ENCODE results near the gene NDUFA1.
A peak's percentile ranks its signal among the peaks of the same experiment; 100 is the strongest.
"Not testable (repeated sequence)": the region's sequence is repeated elsewhere in the genome, so short reads cannot be mapped to it uniquely, and the experiment has no call there.

NDUFA1 gene

DNA sequence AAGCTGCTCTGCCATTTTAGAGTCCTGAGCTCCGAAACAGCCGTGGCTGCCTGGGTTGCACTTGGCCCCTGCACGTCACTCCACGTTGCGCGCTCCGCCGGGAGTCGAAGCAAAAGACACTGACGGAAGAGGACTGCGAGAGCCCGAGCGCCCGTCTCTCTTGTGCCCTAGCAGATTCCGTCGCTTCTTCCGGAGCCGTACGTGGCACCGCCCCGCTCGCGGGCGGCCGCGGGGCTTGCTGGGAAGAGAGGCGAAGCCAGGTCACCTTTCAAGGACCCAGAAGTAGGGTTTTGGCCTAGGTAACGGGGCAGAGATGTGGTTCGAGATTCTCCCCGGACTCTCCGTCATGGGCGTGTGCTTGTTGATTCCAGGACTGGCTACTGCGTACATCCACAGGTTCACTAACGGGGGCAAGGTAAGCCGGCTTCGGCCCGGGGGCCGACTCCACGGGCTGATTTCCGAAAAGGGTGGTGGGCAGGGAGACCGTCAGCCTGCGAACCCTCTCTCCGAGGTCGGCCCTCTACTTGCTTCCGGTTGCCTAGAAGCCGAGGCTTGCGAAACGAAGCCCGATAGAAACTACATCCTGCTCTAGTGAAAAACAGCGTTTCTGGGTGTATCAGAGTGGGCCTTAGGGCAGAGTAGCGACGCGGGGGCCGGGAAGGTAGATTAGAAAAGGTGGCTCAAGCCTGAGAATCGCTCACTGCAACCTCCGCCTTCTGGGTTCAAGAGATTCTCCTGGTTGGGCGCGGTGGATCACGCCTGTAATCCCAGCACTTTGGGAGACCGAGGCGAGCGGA is at the start of gene NDUFA1, which contains the start of gene RNF113A:
Gene NDUFA1 (plus strand): TSS at position 234 of the 797 bp plus-strand sequence. CDS start 80 bp downstream, at position 314.
Gene RNF113A (minus strand): TSS at position 135 of the 797 bp plus-strand sequence. CDS start 120 bp downstream, at position 15.
- peak; percentile 49 to 54 for DNase-seq (ENCODE audit: low read depth in 2 of 2)

DNA sequence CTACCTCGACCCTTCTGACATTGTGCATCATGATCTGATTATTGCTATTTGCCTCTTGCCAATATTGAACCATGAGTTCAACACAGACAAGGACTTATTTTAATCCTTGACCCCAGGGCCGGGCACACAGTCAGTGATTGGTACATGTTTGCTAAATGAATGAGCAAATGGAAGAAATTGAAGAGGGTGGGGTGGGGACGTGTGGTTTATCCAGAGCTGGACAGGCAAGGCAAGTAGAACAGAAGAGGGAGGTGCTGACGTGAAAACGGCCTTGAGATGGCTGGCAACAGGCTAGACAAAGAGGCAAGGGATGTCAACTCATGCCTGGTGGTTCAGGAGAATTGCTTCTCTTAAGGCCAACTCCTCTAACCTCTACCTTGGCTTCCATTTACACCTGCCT is 47.4 kb upstream of the NDUFA1 start:
- DNase-seq (ENCODE audit: low read depth in 2 of 2): not testable (repeated sequence)

DNA sequence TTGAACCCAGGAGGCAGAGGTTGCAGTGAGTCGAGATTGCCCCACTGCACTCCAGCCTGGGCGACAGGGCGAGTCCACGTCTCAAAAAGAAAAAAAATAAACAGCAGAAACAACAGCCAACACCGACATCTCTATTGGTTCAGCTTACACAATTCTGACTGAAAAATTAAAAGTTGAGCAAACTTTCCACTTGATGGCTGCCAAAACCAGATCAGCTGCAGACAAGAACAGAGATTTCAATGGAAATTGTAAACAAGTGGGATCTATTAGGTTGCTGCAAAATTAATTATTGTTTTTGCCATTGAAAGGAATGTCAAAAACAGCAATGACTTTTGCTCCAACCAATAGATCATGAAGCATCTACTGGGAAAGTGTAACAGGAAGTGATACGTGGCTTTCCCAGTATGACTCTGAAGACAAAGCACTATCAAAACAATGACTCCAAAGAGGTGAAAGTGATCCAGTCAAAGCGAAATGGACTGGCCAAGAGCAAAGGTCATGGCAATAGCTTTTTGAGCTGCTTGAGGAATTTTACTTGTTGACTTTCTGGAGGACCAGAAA is 45.2 kb upstream of the NDUFA1 start:
- DNase-seq (ENCODE audit: low read depth in 2 of 2): no peak

DNA sequence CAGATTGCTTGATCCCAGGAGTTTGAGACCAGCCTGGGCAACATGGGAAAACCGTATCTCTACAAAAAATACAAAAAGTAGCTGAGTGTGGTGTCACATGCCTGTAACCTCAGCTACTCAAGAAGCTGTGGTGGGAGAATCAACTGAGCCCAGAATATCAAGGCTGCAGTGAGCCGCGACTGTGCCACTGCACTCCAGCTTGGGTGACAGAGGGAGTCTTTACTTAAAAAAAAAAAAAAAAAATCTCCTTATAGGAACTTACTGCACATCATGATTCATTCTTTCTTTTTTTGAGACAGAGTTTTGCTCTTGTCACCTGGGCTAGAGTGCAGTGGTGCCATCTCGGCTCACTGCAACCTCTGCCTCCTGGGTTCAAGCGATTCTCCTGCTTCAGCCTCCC is 43.2 kb upstream of the NDUFA1 start:
- no peak for DNase-seq (ENCODE audit: low read depth in 2 of 2)

DNA sequence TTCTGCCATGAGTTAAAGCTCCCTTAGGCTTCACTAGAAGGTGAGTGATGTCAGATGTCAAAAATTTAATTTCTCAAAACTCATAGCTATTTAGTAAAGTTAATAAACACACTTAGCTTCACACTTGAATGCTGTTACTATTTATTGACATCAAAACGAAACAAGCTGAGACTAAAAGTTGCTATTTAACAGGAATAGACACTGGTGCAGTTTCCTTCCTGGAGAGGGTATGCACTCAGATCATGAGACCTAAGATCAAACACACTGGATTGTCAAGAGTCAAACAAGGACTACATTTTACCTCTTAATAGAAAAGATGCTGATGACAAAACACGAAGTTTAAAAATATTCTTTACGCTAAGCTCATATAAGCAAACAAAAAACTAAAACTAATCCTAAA is 37.7 kb upstream of the NDUFA1 start:
- no peak for DNase-seq (ENCODE audit: low read depth in 2 of 2)

DNA sequence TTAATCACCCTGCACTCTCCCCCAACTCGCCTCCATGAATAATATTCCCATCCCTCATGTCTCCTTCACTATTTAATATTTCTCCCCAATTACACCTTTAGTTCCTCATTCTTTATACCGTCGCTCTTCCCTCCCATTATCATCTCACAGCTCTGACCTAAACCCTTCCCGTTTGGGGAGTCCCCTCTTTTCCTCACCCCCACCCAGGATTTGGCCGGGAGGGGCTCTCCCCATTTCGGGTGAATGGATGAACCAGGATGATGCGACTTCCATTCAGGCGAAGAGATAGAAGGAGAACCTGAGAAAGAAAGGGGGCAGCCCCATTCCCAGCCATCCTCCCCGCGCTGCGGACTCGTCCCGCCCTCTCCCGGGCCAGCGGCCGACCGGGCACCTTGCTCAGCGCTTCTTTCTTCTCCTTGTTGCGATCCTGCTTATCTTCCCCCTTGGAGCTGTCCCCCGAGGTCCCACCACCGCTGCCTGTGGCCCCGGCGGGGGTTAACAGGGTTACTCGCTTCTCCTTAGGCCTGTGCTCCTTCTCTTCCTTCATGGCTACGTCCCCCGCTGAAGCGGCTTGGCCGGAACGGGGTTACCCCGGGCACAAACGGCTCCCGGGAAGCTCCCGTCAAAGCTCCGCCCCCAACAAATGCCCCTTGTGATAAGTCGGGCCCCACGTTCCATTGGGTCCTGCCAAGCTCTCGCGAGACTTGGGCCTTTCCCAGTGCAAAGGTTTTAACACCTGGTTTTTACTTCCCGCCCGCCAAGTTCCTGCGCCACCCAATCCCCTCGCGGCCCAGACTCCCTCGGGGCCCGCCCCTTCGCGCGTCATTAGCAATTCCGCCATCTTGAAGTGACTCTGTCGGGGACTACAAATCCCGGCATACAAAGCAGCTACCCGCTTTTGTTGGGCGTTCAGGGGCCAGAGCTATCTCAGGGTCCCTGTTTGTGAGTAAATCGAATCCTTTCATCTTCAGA is 19.0 kb upstream of the NDUFA1 start, which contains the start of gene UPF3B:
Gene UPF3B (minus strand): TSS at position 582 of the 972 bp plus-strand sequence. CDS start 35 bp downstream, at position 547.
- DNase-seq (ENCODE audit: low read depth in 2 of 2): peak; percentile 95 to 96

DNA sequence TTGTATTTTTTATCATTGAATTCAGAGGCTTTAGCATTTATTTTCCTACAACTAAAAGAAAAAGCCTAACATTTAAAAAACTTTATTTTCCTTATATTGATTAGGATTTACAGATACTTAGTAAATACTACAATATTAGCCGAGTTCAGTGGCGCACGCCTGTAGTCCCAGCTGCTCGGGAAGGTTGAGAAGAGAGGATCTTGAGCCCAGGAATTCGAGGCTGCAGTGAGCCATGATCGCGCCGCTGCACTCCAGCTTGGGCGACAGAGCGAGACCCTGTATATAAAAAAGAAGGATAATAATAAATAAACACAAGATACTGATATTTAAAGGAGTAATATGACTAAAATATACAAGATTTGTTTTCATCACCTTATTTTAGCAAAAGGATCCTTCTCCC is 18.2 kb upstream of the NDUFA1 start:
- DNase-seq (ENCODE audit: low read depth in 2 of 2): no peak

DNA sequence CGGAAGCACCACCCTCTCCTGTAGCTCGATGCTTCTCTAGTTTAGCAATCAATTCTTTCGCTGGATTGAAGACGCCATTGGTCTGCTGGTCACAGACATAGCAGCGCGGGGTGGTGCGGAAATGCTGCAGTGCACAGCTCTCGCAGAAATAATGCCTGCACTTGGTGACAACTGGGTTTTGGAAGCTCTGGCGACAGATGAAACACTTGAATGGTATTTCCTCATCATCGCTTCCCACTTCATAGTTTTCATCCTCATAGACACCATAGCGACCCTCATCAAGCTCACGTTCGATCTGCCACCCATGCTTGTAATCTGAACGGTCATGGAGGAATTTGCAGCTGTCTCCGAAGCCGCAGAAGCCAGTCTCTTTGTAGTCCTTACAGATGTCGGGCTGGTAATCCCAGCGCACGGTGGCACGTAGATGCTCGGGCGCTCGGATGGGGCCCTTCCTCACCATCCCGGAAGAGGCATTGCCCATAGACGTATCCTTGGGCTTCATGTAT is 953 bp upstream of the NDUFA1 start:
- DNase-seq (ENCODE audit: low read depth in 2 of 2): no peak

DNA sequence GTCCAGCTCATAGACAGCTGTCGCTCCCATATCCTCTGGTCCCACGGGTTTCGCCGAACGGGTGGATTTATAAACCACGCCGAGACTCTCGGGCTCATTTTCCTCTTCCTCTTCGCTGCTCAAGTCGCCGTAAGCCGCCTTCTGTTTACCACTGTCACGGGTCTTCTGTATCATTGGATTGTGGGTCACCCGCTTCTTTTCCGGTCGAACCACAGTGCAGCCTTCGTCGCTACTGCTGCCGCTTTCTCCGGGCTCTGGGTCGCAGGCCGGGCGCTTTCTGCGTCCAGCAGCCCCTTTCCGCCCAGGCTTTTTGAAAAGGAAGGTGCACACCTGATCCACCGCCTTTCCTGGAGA is 410 bp upstream of the NDUFA1 start:
- DNase-seq (ENCODE audit: low read depth in 2 of 2): no peak

DNA sequence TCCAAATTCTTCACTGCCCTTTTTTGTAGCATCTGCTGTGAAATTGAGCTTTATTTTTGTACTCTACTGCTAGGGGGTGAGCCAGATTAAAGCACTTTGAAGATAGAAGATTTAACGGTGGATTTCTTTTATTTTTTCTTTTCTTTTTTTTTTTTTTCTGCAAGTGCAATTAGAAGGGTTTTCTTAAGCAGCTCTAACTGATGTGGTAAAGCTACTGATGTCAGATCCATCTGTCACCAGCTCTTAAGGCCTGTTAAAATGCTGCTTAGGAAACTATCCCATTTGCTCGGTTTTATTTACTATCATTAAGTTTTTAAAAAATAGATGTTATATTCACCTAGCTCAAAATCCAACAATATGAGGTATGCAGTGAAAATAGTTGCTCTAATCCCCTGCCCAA is 7.1 kb downstream of the NDUFA1 start:
- DNase-seq (ENCODE audit: low read depth in 2 of 2): no peak

DNA sequence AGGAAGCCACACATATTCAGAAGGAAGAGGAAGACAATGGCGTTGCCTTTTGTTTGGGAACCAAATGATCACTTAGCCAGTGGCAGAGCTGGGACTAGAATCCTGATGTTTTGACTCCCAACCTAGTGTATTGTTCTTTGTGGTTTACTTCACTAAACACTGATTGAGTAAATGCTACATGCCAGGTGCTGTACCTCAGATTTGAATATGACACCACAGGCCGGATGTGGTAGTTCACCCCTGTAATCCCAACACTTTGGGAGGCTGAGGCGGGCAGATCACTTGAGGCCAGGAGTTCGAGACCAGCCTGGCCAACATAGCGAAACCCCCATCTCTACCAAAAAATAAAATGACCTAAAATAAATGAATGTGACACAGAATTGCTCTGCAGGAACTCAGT is 8.4 kb downstream of the NDUFA1 start:
- no peak for DNase-seq (ENCODE audit: low read depth in 2 of 2)

DNA sequence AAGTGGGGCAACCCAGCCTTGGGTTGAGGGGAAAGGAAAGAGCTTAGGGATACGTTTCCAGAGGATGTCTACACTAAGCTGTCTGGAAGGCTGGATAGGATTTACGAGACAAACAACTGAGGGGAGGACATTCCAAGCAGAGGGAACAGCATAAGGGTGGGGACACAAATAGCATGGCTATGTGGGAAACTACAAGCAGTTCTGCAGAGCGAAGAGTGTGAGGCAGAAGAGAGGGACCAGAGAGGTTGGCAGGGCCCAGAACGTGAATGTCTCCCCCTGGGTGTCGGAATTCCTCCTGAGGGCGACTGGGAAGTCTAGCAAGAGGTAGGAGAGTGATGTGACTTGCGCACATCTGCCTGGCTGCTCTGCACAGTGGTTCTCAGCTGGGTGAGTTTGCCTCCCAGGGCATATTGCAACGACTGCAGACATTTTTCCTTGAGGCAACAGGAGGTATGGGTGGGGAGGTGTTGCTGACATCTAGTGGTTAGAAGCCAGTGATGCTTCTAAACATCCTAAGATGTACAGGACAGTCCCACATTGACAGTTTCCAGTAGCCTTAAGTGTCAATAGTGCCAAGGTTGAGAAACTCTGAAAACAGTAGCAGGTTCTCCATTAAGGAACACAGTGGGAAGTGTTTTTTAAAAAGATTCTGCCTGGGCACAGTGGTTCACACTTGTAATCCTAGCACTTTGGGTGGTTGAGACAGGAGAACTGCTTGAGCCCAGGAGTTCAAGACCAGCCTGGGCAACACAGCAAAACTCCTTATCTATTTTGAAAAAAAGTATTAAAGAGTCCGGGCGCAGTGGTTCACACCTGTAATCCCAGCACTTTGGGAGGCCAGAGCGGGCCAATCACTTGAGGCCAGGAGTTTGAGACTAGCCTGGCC is 9.2 kb downstream of the NDUFA1 start:
- DNase-seq (ENCODE audit: low read depth in 2 of 2): no peak

DNA sequence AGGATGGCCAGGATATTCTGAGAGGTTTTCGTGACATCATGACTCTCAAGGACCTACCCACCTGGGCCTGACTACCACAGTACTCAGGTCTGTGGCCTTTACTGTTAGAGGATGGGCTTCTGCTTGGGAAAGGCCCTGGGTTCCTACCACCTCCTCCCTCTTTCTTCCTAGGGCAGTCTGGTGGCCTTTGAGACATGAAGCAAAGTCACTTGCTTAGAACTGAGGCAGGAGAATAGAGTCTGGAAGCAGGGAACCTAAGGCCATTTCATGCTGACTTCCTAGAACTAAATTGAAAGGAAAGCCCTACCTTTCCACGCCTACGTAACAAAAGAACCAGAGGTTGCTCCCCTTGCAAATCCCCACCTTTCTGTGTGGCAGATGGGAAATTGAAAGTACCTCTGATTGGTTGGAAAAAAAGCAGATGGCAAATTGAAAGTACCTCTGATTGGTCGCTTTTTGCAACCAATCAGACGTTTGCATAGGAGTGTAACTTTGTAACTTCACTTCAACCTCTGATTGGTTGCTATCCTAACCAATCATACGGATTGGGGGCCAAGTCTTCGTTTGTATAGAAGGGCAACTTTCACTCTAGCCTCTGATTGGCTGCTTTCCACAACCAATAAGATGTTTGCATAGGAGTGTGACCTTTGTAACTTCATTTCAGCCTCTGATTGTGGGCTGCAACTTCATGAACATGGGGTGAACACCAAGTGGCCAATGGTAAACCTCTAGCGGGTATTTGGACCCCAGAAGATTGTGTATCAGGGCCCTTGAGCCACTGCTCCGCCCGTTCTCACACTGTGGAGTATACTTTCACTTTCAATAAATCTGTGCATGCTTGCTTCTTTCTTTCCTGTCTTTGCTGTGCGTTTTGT is 14.2 kb downstream of the NDUFA1 start:
- DNase-seq (ENCODE audit: low read depth in 2 of 2): no peak

DNA sequence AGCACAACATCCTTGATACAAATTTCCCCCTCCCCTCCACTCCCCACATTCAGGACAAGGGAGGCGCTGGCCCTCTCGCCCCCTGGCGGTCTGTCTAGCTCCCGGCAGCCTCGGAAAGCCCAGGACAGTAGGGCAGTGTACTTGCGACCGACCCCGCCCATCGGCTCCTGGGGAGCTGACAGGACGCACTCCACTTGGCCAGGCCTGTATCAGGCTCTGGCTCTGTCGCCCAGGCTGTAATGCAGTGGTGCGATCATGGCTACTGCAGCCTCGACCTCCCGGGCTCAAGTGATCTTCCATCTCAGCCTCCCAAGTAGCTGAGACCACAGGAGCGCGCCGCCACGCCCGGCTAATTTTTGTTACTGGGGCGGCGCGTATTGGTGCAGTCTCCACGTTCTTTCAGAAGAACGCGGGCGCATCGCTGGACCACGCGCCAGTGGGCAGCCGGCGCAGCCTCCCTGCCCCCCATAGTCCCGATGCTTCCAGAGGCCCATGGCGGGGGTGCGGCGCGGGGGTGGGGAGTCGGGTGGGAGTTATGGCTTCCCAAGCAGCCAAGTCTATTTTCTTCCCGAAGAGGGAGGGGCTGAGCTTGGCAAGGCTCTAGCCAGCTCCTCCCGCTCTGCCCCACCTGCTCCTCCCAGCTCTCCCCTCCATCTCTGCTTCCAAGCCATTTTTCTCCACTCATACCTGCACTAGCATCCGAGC is 16.2 kb downstream of the NDUFA1 start:
- DNase-seq (ENCODE audit: low read depth in 2 of 2): no peak

DNA sequence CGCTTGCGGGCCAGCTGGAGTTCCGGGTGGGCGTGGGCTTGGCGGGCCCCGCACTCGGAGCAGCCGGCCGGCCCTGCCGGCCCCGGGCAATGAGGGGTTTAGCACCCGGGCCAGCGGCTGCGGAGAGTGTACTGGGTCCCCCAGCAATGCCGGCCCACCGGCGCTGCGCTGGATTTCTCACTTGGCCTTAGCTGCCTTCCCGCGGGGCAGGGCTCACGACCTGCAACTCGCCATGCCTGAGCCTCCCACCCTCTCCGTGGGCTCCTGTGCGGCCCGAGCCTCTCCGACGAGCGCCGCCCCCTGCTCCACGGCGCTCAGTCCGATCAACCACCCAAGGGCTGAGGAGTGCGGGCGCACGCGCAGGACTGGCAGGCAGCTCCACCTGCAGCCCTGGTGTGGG is 19.0 kb downstream of the NDUFA1 start:
- DNase-seq (ENCODE audit: low read depth in 2 of 2): not testable (repeated sequence)

DNA sequence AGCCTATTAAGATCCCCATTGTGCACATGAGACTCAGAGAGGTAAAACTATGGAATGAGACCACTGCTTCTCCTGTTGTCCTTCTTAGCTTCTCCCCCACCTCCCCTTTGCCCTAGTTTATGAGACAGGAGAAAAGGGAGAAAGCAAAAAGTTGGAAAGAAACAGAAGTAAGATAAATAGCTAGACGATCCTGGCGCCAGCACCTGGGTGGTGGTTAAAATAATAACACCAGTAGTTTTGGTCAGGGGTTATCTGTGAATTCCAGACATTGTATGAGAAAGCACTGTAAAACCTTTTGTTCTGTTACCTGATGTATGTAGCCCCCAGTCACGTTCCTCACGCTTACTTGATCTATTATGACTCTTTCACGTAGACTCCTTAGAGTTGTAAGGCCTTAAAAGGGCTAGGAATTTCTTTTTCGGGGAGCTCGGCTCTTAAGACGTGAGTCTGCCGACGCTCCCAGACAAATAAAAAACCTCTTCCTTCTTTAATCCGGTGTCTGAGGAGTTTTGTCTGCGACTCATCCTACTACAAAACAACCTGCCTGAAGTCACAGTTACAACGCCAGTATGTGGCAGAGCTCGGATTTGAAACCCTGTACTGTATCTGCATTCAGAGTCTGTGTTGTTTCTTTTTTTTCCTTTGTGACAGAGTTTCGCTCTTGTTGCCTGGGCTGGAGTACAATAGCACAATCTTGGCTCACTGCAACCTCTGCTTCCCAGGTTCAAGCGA is 20.5 kb downstream of the NDUFA1 start:
- DNase-seq (ENCODE audit: low read depth in 2 of 2): not testable (repeated sequence)

DNA sequence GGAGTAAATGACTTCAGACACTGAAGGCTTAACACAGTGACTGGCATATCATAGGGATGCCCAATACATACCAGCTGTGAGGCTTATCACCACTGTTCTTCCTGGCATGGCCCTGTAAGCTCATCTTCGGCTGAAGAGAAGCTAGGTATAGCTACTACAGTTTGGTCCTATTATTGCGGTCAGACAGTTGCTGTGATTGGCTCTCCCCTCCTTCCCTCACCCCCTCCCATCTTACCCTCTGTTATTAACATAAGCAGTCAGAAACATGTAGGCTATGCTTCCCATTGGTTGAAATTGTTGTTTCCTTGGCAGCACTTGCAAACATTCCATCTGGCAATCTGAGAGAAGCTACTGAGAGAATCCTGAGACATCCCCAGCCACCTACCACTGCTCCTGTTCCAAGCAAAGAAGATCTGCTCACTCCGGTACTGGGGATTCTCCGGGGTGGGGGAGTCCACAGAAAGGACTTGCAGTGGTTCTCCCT is 24.3 kb downstream of the NDUFA1 start, which contains the start of gene AKAP14:
Gene AKAP14 (plus strand): TSS at position 51 of the 484 bp plus-strand sequence. CDS start 7,331 bp downstream, outside the sequence.
- no peak for DNase-seq (ENCODE audit: low read depth in 2 of 2)

DNA sequence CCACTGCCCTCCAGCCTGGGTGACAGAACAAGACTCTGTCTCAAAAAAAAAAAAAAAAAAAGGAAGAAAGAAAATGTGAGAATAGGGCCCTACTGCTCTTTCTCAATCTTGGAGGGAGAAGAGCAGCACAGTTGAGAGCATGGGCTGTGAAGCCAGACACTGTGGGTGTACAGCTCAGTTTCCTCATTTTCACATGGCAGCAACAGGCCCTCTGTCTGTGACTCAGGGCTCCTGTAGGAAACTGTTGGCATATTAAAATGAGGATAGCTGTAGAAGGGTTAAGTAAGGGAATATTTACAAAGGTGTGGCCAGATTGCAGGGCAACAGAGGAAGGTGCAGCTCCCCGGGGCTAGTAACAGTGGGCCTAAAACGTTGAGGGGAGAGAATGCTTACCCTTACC is 27.5 kb downstream of the NDUFA1 start:
- DNase-seq (ENCODE audit: low read depth in 2 of 2): no peak

All from fibroblast of skin of left quadriceps (primary cell).